K562 (cell line): Measurements from ENCODE around the gene ENO2. TPM values are rescaled to one million over a fixed set of nuclear protein-coding genes. Genes with fewer than 3 reads are reported as not detected.

Experiments used
- IFI16 ChIP-seq: fragments of 250-450 bp; sonication (Bioruptor Pico); IDR thresholded peaks from 2 replicates; pipeline ENCODE4 v2.1.2; 2022; ENCODE audit warnings: mild to moderate bottlenecking, inconsistent platforms
- TEAD1 ChIP-seq, 2 experiments: fragments of 450-650 bp in 1 of 2; sonication (generic) in 1 of 2; formaldehyde crosslinking; IDR thresholded peaks; 2 replicates each; pipeline versions ENCODE4 v1.4.0 to v1.8.0; 2020 to 2022; ENCODE audit warnings: mild to moderate bottlenecking in 2 of 2, missing genetic modification reagents in 1 of 2
- ZNF668 ChIP-seq: fragments of 250-450 bp; sonication (Bioruptor Pico); IDR thresholded peaks from 2 replicates; pipeline ENCODE4 v1.8.0; 2022; ENCODE audit warnings: mild to moderate bottlenecking, inconsistent platforms
- polyA plus RNA-seq, 8 experiments: library from polyadenylated mRNA; depleted of rRNA in 4 of 8; stranded (reverse) in 5 of 8; unstranded in 3 of 8; fragments of >200 nt; fragmentation: Nextera tagmentation in 2 of 8; fragmentation: Illumina TruSeq in 1 of 8; extraction: Ambion mirVana in 2 of 8; extraction: Trizol in 1 of 8; gene quantifications; 2 replicates each; pipeline versions ENCODE4 v1.2.1 to v1.2.3, GENCODE V29; 2011 to 2014; ENCODE audit warnings: inconsistent platforms in 1 of 8, missing spikeins in 1 of 8
- total RNA-seq, 7 experiments: library from RNA; depleted of rRNA in 6 of 7; stranded (reverse); fragments of >200 nt in 6 of 7; fragmentation: Illumina TruSeq in 2 of 7; extraction: Trizol in 2 of 7; gene quantifications; 2 replicates each; pipeline versions ENCODE4 v1.2.1 to v1.2.3, GENCODE V29; 2011 to 2021; ENCODE audit warnings: low replicate concordance in 1 of 7
- TF ChIP-seq, protein P1 (sequence below): fragments of 200-600 bp; sonication (generic); IDR thresholded peaks from one replicate; pipeline ENCODE4 v1.6.1; 2012; ENCODE audit warnings: mild to moderate bottlenecking, low read depth, low read length, inconsistent platforms
- TF ChIP-seq, protein P2 (sequence below): fragments of 250-450 bp; sonication (Bioruptor Pico); IDR thresholded peaks from 2 replicates; pipeline ENCODE4 v1.4.0; 2020
- TF ChIP-seq, protein P3 (sequence below): fragments of 450-650 bp; IDR thresholded peaks from 2 replicates; pipeline ENCODE4 v1.7.1; 2018; ENCODE audit warnings: mild to moderate bottlenecking, low read depth; ENCODE audit not compliant: partially characterized antibody

ENO2 gene
- total and polyA plus RNA-seq, 9 of the 15 experiments (the other 6 are each of a cell fraction or from before 2014, with no cell fraction given): 10.9 to 43.3 (median 21.0) TPM

DNA sequence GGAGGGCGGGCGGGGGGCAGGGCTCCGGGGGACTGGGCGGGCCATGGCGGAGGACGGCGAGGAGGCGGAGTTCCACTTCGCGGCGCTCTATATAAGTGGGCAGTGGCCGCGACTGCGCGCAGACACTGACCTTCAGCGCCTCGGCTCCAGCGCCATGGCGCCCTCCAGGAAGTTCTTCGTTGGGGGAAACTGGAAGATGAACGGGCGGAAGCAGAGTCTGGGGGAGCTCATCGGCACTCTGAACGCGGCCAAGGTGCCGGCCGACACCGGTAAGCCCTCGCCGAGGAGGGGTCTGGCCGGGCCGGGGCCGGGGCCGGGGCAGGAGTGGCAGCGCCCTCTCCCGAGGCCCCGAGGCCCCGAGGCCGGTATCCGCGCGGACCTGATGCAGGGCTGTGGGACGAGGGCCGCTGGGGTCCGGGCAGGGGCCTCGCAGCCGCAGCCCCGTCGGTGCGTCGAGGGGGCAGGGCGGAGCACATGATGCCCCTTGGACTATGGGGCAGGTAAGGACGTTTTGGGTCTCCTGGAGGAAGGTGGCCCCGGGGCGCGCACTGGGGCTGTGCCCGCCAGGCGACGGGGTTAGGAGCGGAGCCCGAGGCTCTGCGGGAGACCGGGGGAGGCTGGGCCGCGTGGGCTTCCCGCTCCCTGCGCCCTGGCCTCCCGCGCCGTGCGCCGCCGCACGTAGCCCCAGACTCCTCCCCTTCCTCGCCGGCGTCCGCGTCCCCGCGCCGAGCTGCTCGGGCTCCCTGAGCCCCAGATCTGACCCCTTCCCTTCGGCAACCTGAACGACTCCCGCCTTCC lies 46.8 kb upstream of the ENO2 start, which contains the start of gene TPI1 (continued):
- TF ChIP-seq, protein P1, sequence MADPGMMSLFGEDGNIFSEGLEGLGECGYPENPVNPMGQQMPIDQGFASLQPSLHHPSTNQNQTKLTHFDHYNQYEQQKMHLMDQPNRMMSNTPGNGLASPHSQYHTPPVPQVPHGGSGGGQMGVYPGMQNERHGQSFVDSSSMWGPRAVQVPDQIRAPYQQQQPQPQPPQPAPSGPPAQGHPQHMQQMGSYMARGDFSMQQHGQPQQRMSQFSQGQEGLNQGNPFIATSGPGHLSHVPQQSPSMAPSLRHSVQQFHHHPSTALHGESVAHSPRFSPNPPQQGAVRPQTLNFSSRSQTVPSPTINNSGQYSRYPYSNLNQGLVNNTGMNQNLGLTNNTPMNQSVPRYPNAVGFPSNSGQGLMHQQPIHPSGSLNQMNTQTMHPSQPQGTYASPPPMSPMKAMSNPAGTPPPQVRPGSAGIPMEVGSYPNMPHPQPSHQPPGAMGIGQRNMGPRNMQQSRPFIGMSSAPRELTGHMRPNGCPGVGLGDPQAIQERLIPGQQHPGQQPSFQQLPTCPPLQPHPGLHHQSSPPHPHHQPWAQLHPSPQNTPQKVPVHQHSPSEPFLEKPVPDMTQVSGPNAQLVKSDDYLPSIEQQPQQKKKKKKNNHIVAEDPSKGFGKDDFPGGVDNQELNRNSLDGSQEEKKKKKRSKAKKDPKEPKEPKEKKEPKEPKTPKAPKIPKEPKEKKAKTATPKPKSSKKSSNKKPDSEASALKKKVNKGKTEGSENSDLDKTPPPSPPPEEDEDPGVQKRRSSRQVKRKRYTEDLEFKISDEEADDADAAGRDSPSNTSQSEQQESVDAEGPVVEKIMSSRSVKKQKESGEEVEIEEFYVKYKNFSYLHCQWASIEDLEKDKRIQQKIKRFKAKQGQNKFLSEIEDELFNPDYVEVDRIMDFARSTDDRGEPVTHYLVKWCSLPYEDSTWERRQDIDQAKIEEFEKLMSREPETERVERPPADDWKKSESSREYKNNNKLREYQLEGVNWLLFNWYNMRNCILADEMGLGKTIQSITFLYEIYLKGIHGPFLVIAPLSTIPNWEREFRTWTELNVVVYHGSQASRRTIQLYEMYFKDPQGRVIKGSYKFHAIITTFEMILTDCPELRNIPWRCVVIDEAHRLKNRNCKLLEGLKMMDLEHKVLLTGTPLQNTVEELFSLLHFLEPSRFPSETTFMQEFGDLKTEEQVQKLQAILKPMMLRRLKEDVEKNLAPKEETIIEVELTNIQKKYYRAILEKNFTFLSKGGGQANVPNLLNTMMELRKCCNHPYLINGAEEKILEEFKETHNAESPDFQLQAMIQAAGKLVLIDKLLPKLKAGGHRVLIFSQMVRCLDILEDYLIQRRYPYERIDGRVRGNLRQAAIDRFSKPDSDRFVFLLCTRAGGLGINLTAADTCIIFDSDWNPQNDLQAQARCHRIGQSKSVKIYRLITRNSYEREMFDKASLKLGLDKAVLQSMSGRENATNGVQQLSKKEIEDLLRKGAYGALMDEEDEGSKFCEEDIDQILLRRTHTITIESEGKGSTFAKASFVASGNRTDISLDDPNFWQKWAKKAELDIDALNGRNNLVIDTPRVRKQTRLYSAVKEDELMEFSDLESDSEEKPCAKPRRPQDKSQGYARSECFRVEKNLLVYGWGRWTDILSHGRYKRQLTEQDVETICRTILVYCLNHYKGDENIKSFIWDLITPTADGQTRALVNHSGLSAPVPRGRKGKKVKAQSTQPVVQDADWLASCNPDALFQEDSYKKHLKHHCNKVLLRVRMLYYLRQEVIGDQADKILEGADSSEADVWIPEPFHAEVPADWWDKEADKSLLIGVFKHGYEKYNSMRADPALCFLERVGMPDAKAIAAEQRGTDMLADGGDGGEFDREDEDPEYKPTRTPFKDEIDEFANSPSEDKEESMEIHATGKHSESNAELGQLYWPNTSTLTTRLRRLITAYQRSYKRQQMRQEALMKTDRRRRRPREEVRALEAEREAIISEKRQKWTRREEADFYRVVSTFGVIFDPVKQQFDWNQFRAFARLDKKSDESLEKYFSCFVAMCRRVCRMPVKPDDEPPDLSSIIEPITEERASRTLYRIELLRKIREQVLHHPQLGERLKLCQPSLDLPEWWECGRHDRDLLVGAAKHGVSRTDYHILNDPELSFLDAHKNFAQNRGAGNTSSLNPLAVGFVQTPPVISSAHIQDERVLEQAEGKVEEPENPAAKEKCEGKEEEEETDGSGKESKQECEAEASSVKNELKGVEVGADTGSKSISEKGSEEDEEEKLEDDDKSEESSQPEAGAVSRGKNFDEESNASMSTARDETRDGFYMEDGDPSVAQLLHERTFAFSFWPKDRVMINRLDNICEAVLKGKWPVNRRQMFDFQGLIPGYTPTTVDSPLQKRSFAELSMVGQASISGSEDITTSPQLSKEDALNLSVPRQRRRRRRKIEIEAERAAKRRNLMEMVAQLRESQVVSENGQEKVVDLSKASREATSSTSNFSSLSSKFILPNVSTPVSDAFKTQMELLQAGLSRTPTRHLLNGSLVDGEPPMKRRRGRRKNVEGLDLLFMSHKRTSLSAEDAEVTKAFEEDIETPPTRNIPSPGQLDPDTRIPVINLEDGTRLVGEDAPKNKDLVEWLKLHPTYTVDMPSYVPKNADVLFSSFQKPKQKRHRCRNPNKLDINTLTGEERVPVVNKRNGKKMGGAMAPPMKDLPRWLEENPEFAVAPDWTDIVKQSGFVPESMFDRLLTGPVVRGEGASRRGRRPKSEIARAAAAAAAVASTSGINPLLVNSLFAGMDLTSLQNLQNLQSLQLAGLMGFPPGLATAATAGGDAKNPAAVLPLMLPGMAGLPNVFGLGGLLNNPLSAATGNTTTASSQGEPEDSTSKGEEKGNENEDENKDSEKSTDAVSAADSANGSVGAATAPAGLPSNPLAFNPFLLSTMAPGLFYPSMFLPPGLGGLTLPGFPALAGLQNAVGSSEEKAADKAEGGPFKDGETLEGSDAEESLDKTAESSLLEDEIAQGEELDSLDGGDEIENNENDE: no peak
- TF ChIP-seq ZNF668 (CRISPR knock-in tag) (no peak), IFI16 (CRISPR knock-in tag) (no peak), TEAD1 (CRISPR knock-in tag; IDR thresholded peaks at IDR 0.05) (no peak)
- TF ChIP-seq, protein P2, sequence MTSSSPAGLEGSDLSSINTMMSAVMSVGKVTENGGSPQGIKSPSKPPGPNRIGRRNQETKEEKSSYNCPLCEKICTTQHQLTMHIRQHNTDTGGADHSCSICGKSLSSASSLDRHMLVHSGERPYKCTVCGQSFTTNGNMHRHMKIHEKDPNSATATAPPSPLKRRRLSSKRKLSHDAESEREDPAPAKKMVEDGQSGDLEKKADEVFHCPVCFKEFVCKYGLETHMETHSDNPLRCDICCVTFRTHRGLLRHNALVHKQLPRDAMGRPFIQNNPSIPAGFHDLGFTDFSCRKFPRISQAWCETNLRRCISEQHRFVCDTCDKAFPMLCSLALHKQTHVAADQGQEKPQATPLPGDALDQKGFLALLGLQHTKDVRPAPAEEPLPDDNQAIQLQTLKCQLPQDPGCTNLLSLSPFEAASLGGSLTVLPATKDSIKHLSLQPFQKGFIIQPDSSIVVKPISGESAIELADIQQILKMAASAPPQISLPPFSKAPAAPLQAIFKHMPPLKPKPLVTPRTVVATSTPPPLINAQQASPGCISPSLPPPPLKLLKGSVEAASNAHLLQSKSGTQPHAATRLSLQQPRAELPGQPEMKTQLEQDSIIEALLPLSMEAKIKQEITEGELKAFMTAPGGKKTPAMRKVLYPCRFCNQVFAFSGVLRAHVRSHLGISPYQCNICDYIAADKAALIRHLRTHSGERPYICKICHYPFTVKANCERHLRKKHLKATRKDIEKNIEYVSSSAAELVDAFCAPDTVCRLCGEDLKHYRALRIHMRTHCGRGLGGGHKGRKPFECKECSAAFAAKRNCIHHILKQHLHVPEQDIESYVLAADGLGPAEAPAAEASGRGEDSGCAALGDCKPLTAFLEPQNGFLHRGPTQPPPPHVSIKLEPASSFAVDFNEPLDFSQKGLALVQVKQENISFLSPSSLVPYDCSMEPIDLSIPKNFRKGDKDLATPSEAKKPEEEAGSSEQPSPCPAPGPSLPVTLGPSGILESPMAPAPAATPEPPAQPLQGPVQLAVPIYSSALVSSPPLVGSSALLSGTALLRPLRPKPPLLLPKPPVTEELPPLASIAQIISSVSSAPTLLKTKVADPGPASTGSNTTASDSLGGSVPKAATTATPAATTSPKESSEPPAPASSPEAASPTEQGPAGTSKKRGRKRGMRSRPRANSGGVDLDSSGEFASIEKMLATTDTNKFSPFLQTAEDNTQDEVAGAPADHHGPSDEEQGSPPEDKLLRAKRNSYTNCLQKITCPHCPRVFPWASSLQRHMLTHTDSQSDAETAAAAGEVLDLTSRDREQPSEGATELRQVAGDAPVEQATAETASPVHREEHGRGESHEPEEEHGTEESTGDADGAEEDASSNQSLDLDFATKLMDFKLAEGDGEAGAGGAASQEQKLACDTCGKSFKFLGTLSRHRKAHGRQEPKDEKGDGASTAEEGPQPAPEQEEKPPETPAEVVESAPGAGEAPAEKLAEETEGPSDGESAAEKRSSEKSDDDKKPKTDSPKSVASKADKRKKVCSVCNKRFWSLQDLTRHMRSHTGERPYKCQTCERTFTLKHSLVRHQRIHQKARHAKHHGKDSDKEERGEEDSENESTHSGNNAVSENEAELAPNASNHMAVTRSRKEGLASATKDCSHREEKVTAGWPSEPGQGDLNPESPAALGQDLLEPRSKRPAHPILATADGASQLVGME (CRISPR knock-in tag): no peak; the same call in 1 of the 2 replicates
- TF ChIP-seq, protein P3, sequence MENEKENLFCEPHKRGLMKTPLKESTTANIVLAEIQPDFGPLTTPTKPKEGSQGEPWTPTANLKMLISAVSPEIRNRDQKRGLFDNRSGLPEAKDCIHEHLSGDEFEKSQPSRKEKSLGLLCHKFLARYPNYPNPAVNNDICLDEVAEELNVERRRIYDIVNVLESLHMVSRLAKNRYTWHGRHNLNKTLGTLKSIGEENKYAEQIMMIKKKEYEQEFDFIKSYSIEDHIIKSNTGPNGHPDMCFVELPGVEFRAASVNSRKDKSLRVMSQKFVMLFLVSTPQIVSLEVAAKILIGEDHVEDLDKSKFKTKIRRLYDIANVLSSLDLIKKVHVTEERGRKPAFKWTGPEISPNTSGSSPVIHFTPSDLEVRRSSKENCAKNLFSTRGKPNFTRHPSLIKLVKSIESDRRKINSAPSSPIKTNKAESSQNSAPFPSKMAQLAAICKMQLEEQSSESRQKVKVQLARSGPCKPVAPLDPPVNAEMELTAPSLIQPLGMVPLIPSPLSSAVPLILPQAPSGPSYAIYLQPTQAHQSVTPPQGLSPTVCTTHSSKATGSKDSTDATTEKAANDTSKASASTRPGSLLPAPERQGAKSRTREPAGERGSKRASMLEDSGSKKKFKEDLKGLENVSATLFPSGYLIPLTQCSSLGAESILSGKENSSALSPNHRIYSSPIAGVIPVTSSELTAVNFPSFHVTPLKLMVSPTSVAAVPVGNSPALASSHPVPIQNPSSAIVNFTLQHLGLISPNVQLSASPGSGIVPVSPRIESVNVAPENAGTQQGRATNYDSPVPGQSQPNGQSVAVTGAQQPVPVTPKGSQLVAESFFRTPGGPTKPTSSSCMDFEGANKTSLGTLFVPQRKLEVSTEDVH: no peak
